Nucleus accumbens (tissue), 56 donors: Measurements from ENCODE around the gene CCIN.
"Not testable (repeated sequence)": the region's sequence is repeated elsewhere in the genome, so short reads cannot be mapped to it uniquely, and the experiment has no call there.

ENCODE experiments used
- DNase-seq, 56 donors: peaks; one replicate each; lab custom pipeline; 2025; lab: John Stamatoyannopoulos, UW

The CCIN gene

GRCh38 chr9:36156116-36156515, 13.1 kb upstream of the CCIN start:
- no peak for DNase-seq

DNA sequence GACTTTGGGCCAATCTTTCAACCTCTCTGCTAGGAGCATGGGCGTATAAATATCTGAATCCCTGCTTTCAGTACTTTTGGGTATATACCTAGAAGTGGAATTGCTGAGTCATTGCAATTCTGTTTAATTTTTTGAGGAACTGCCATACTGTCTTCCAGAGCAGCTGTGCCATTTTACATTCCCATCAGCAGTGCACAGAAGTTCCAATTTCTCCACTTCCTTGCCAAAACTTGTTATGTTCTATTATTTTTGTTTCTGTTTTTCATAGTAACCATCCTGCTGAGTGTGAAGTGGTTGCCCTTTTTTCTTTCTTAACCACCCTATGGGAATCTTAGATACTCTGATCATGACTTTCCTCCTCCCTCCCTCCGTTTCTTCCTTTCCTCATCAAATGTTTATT, 11.1 kb upstream of the CCIN start:
- no peak for DNase-seq

GRCh38 chr9:36158917-36159316, 10.3 kb upstream of the CCIN start:
- no peak for DNase-seq

DNA sequence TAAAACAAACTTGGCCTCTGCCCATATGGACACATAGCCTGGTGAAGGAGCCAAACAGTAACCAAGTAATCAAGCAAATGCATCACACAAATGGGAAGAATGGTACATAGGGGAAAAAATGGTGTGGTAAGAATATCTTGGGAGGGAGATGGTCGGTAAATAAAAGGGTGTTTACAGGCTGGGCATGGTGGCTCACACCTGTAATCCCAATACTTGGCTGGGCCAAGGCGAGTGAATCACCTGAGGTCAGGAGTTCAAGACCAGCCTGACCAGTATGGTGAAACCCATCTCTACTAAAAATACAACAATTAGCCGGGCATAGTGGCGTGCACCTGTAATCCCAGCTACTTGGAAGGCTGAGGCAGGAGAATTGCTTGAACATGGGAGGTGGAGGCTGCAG, 9.7 kb upstream of the CCIN start:
- not testable (repeated sequence) for DNase-seq

GRCh38 chr9:36160126-36160525, 9.1 kb upstream of the CCIN start:
- not testable (repeated sequence) for DNase-seq

DNA sequence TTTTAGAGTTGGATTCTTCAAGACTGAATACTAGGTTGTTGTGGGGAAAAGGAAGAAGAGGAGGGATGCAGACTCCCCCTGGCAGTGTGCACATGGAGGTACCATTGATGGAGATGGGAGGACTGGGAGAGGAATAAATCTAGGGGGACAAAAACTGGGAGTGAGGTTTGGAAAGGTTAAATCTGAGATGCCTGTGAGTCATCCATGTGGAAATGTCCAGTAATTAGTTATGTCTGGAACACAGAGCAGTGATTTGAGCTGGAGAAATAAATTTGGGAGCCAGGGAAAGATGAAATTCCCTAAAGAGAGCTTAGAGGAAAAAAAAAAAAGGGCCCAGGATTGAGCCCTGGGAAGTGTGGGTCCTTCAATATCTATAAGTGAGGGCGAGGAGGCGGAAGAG, 8.0 kb upstream of the CCIN start:
- DNase-seq: no peak

DNA sequence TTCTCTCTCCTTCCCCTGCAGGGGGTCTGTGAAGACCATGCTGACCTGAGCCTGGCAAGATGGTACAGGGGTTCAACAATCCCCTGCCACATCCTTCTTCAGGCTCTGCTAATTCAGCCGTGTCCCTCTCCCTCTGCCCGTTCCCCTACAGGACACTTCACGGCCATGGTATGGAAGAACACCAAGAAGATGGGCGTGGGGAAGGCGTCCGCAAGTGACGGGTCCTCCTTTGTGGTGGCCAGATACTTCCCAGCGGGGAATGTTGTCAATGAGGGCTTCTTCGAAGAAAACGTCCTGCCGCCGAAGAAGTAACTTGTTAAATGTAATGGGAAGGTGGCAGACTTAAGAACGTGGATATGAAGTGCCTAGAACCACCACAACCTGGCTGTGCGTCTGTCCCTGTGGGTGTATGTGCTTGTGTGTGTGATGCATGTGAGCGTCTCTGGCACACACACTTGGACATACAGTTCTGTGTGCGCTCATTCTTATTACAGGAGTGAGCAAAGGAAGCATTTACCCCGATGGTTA, 6.9 kb upstream of the CCIN start:
- DNase-seq: no peak

DNA sequence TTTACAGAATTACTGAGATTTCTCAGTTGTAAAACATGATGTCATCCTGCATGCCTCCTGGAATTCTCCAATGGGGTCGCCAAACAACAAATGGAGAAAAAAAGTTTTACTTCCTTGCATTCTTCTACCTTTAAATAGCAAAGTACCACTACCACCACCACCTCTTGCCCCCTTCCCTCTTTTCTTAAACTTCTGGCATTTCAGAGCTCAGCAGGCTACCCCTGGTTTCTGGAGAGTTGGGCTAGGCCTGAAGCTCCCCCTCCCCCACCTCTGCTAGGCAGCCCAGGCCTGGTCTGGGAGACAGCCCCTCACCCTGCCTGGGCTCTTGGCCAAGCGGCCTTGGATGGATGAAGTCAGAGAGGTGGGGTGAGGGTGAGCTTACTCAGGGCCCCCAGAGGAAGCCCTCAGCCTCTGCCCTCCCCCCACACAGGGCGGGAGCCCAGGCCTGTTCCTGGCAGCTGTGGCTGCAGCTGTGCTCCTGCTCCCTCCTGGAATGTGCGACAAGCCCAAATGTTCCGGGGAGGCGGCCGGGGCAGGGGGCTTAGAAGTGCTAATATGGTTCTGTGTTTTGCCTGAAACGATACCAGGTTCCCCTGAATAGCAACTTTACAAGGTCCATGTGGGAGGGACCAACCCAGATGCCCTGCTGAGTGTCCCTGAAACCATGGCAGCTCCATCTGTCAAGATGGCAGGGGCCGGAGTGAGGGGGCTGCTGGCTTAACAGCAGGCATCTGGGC, 6.0 kb upstream of the CCIN start:
- peak in 43 of 56 donors; percentile 19 to 77 (median 41) for DNase-seq

DNA sequence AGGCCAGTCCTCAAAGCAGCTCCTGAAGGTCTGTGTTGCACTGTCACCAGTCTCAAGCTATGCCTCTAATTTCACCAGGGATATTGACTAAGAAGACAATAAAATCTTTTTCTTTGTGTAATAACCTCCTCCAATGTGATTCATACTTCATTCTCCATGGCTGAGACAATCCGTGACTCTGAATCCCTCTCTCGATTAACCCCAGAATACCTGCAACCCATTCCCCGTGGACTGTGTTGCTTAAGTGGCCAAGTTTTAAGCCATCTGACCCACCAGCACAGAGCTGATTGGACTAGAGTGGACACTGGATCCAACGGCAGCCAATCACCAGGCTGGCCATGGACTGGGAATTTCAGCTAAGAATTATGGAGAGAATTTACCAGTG, 5.4 kb upstream of the CCIN start:
- DNase-seq: peak in 2 of 56 donors; percentile 18 to 35

- DNase-seq: peak in 3 of 56 donors; percentile 8 to 26 (median 19)
These were observed 4.8 kb upstream of the CCIN start for GRCh38 chr9:36164372-36164771.

DNA sequence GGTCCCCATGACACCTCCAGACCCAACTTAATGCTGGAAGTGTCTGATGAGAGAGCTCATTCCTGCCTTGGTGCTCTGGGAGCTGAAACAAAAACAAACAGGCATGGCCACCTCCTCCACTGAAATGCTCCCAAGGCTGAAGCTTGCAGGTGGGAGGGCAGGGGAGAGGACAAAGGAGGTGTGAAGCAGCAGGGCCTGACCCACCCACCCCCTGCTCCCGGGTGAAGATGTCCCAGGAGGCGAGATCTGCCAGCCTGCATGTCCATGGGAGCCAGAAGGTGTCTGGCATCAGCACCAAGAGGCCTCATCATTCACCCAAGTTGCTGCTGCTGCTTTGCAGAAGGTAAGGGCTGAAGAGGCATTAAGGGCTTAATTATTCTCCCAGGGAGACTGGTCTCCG, 4.2 kb upstream of the CCIN start:
- DNase-seq: no peak

- no peak for DNase-seq
These were observed 3.4 kb upstream of the CCIN start for GRCh38 chr9:36165826-36166167.

GRCh38 chr9:36166168-36166927, 2.8 kb upstream of the CCIN start:
- DNase-seq: peak in 51 of 56 donors; percentile 25 to 88 (median 71)

DNA sequence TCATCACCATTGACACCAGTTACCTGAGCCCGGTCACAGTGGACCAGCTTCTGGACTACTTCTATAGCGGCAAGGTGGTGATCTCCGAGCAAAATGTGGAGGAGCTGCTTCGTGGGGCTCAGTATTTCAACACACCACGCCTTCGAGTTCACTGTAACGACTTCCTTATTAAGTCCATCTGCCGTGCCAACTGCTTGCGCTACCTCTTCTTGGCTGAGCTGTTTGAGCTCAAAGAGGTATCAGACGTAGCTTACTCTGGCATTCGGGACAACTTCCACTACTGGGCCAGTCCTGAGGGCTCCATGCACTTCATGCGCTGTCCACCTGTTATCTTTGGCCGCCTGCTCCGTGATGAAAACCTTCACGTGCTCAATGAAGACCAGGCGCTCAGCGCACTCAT, 520 bp downstream of the CCIN start:
- DNase-seq: no peak

- no peak for DNase-seq
These were observed 1.3 kb downstream of the CCIN start for GRCh38 chr9:36170531-36170930.

- no peak for DNase-seq
These were observed 4.7 kb downstream of the CCIN start for GRCh38 chr9:36173861-36174260.

DNA sequence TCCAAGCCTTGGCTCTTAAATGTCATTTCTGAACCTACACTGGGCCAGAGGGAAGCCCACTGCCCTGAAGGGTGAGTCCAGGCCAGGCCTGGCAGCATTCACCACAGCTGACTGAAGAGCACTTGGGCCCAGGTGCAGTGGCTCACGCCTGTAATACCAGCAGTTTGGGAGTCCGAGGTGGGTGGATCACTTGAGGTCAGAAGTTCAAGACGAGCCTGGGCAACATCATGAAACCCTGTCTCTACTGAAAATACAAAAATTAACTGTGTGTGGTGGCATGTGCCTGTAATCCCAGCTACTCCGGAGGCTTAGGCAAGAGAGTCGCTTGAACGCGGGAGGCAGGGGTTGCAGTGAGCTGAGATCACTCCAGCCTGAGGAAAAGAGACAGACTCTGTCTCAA, 5.1 kb downstream of the CCIN start:
- no peak for DNase-seq

DNA sequence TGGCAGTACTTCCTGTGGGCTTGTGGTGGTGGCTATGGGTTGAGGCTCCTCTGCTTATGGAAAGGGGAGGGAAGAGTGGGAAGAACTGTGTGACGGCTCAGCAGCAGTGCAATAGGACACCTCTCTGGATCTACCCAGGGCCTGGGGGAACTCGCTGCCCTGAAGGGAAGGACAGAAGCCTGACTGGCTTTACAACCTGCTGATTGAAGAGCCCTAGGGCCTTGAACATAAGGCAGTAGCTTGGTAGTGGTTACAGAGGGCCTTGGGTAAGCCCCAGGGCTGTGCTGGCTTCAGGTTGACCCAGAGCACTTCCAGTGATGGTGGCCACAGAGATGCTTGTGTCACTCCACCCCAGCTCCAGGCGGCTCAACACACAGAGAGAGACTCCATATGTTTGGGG, 5.5 kb downstream of the CCIN start:
- no peak for DNase-seq

- DNase-seq: not testable (repeated sequence)
These were observed 6.0 kb downstream of the CCIN start for GRCh38 chr9:36175209-36175608.

- DNase-seq: not testable (repeated sequence)
These were observed 7.3 kb downstream of the CCIN start for GRCh38 chr9:36176496-36176895.

- no peak for DNase-seq
These were observed 8.4 kb downstream of the CCIN start for GRCh38 chr9:36177571-36177970.

DNA sequence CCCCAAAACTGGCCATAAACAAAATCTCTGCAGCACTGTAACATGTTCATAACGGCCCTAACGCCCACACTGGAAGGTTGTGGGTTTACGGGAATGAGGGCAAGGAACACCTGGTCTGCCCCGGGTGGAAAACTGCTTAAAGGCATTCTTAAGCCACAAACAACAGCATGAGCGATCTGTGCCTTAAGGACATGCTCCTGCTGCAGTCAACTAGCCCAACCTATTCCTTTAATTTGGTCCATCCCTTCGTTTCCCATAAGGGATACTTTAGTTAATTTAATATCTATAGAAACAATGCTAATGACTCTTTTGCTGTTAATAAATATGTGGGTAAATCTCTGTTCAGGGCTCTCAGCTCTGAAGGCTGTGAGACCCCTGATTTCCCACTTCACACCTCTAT, 11.1 kb downstream of the CCIN start:
- not testable (repeated sequence) for DNase-seq
